Measurements from ENCODE around the gene MYL4.

- TF ChIP-seq POLR2A (IDR thresholded peaks at IDR 0.05) (no peak), CTCF (IDR thresholded peaks at IDR 0.05) (no peak)
Measured at GRCh38 chr17:47221154-47221553, 12.0 kb downstream of the MYL4 start.

Measured in testis (tissue), 2 donors.